H1 (cell line): Measurements from ENCODE around the gene TM9SF3. TPM values are rescaled to one million over a fixed set of nuclear protein-coding genes. Genes with fewer than 3 reads are reported as not detected.
A peak's percentile ranks its signal among the peaks of the same experiment; 100 is the strongest.

Experiments
- CTCF ChIA-PET: fragments of 300-600 bp; sonication (Branson Sonifier 250); formaldehyde crosslinking; loops from one replicate; lab custom pipeline; 2021; ENCODE audit not compliant: partially characterized antibody; lab: Charles Lee
- POLR2A ChIA-PET: fragments of 300-600 bp; sonication (Branson Sonifier 250); formaldehyde crosslinking; loops from one replicate; lab custom pipeline; 2021; ENCODE audit warnings: inconsistent platforms; ENCODE audit not compliant: partially characterized antibody; lab: Charles Lee
- DNase-seq, 2 experiments: peaks; one replicate each; pipeline versions ENCODE4 v3.0.0 to v3.0.0-alpha.2; 2010 to 2022; ENCODE audit warnings: low spot score in 2 of 2, low read depth in 1 of 2, mixed read lengths in 1 of 2
- FAIRE-seq: peaks from 2 replicates; lab custom pipeline; 2011; peaks lifted over from hg19 to GRCh38; lab: Jason Lieb, UNC
- H2AFZ ChIP-seq: 2 replicates; pipeline ENCODE4 v1.8.1; 2012; ENCODE audit warnings: low read length, inconsistent platforms
- H2AK5ac ChIP-seq: 2 replicates; pipeline ENCODE4 v1.6.1; 2013; ENCODE audit warnings: low read depth, low read length
- H2BK120ac ChIP-seq: replicated peaks from 2 replicates; pipeline ENCODE3; 2013; ENCODE audit warnings: low read depth, low read length, inconsistent platforms
- H2BK12ac ChIP-seq: 2 replicates; pipeline ENCODE4 v1.6.1; 2013; ENCODE audit warnings: low read depth, low read length
- H2BK15ac ChIP-seq: 2 replicates; pipeline ENCODE4 v1.6.1; 2013; ENCODE audit warnings: low read length
- H2BK20ac ChIP-seq: 2 replicates; pipeline ENCODE4 v1.6.1; 2013; ENCODE audit warnings: low read length
- H2BK5ac ChIP-seq: 2 replicates; pipeline ENCODE4 v1.6.1; 2013; ENCODE audit warnings: low read depth, low read length
- H3K14ac ChIP-seq: 2 replicates; pipeline ENCODE4 v1.6.1; 2013; ENCODE audit warnings: inconsistent platforms; ENCODE audit not compliant: insufficient read length
- H3K18ac ChIP-seq: 2 replicates; pipeline ENCODE4 v1.6.1; 2013; ENCODE audit warnings: low read length; ENCODE audit errors: extremely low read depth
- H3K23ac ChIP-seq: 2 replicates; pipeline ENCODE4 v1.6.1; 2013; ENCODE audit warnings: inconsistent platforms; ENCODE audit not compliant: insufficient read length
- H3K23me2 ChIP-seq: 2 replicates; pipeline ENCODE4 v1.6.1; 2013; ENCODE audit warnings: low read depth, low read length
- H3K27ac ChIP-seq: 2 replicates; pipeline ENCODE4 v1.6.1; 2011; ENCODE audit warnings: low read depth, low read length, inconsistent platforms
- H3K27me3 ChIP-seq, 4 experiments: replicated peaks in 1 of 4; 1 replicate in 1 of 4; 2 replicates in 3 of 4; pipeline versions ENCODE4 v1.6.1 to v1.8.1; 2011 to 2013; ENCODE audit warnings: low read length in 3 of 4, mild to moderate bottlenecking in 3 of 4, inconsistent platforms in 2 of 4, mixed read lengths in 2 of 4, moderate library complexity in 1 of 4; ENCODE audit not compliant: control insufficient read depth in 3 of 4, insufficient read depth in 3 of 4; ENCODE audit errors: extremely low read depth in 1 of 4
- H3K36me3 ChIP-seq, 4 experiments: 2 replicates each; pipeline versions ENCODE4 v1.6.1 to v1.8.1; 2011 to 2013; ENCODE audit warnings: mild to moderate bottlenecking in 4 of 4, low read length in 3 of 4, moderate library complexity in 2 of 4, control low read depth in 1 of 4, inconsistent platforms in 1 of 4; ENCODE audit not compliant: insufficient read depth in 4 of 4, control insufficient read depth in 2 of 4
- H3K4ac ChIP-seq: replicated peaks from 2 replicates; pipeline ENCODE3; 2013; ENCODE audit warnings: low read length, low read depth, mixed read lengths, inconsistent platforms; ENCODE audit not compliant: insufficient read length
- H3K4me1 ChIP-seq, 4 experiments: replicated peaks in 1 of 4; 1 replicate in 1 of 4; 2 replicates in 3 of 4; pipeline versions ENCODE4 v1.6.1 to v1.8.1; 2011 to 2013; ENCODE audit warnings: low read length in 3 of 4, inconsistent platforms in 2 of 4, mixed read lengths in 1 of 4; ENCODE audit not compliant: insufficient read depth in 4 of 4, control insufficient read depth in 3 of 4
- H3K4me2 ChIP-seq, 2 experiments: 2 replicates each; pipeline versions ENCODE4 v1.6.1 to v1.8.1; 2011 to 2013; ENCODE audit warnings: low read depth in 2 of 2, low read length in 2 of 2, control low read depth in 1 of 2, inconsistent platforms in 1 of 2, mild to moderate bottlenecking in 1 of 2; ENCODE audit not compliant: insufficient read depth in 1 of 2
- H3K4me3 ChIP-seq, 4 experiments: fragments of 200-600, 300-600 bp in 1 of 4; sonication (generic), shearing (Covaris generic), sonication (Bioruptor Twin) in 1 of 4; 2 replicates each; pipeline versions ENCODE4 v1.5.1 to v1.8.1; 2011 to 2016; ENCODE audit warnings: low read length in 4 of 4, low read depth in 3 of 4, control low read depth in 2 of 4, inconsistent platforms in 2 of 4, mild to moderate bottlenecking in 2 of 4, mixed read lengths in 1 of 4, moderate library complexity in 1 of 4; ENCODE audit not compliant: insufficient read depth in 2 of 4; ENCODE audit errors: extremely low read depth in 1 of 4
- H3K56ac ChIP-seq: replicated peaks from 2 replicates; pipeline ENCODE3; 2013; ENCODE audit warnings: low read depth, mild to moderate bottlenecking, mixed read lengths, low read length, inconsistent platforms; ENCODE audit not compliant: insufficient read length
- H3K79me1 ChIP-seq: 2 replicates; pipeline ENCODE4 v1.6.1; 2013; ENCODE audit warnings: low read depth, low read length, control low read depth
- H3K79me2 ChIP-seq, 2 experiments: 2 replicates each; pipeline versions ENCODE4 v1.6.1 to v1.8.1; 2012 to 2013; ENCODE audit warnings: low read length in 2 of 2, mild to moderate bottlenecking in 2 of 2, inconsistent platforms in 1 of 2; ENCODE audit not compliant: insufficient read depth in 2 of 2, control insufficient read depth in 1 of 2
- H3K9ac ChIP-seq, 4 experiments: replicated peaks in 1 of 4; 1 replicate in 1 of 4; 2 replicates in 3 of 4; pipeline versions ENCODE4 v1.6.1 to v1.8.1; 2011 to 2013; ENCODE audit warnings: low read depth in 3 of 4, low read length in 3 of 4, control low read depth in 2 of 4, mild to moderate bottlenecking in 2 of 4, moderate library complexity in 2 of 4, inconsistent platforms in 1 of 4; ENCODE audit errors: extremely low read depth in 1 of 4
- H3K9me3 ChIP-seq, 2 experiments: 2 replicates each; pipeline versions ENCODE4 v1.6.1 to v1.8.1; 2012 to 2013; ENCODE audit warnings: mild to moderate bottlenecking in 2 of 2, moderate library complexity in 2 of 2, control low read depth in 1 of 2, inconsistent platforms in 1 of 2, low read depth in 1 of 2, low read length in 1 of 2, mixed read lengths in 1 of 2; ENCODE audit not compliant: insufficient read depth in 2 of 2
- H4K20me1 ChIP-seq, 2 experiments: replicated peaks in 1 of 2; 2 replicates each; pipeline versions ENCODE3 to v1.8.1; 2011 to 2013; ENCODE audit warnings: inconsistent platforms in 2 of 2, low read length in 2 of 2, mild to moderate bottlenecking in 1 of 2; ENCODE audit not compliant: insufficient read depth in 2 of 2, control insufficient read depth in 1 of 2
- H4K5ac ChIP-seq: 2 replicates; pipeline ENCODE4 v1.6.1; 2013; ENCODE audit warnings: low read length, low read depth, mixed read lengths, inconsistent platforms; ENCODE audit not compliant: insufficient read length
- H4K8ac ChIP-seq: 2 replicates; pipeline ENCODE4 v1.8.0; 2013; ENCODE audit warnings: mild to moderate bottlenecking, moderate library complexity, low read length, inconsistent platforms; ENCODE audit not compliant: insufficient read depth; ENCODE audit errors: extremely low read depth
- H4K91ac ChIP-seq: replicated peaks from 2 replicates; pipeline ENCODE3; 2013; ENCODE audit warnings: low read length, mixed read lengths, inconsistent platforms; ENCODE audit not compliant: insufficient read length
- ASH2L ChIP-seq: fragments of 200-600, 300-600 bp; sonication (generic); IDR thresholded peaks from one replicate; pipeline ENCODE4 v1.7.1; 2017; ENCODE audit warnings: low read length
- EP300 ChIP-seq, 2 experiments: IDR thresholded peaks; 1 replicate in 1 of 2; 2 replicates in 1 of 2; pipeline ENCODE4 v1.6.1; 2011 to 2012; ENCODE audit warnings: low read depth in 2 of 2, low read length in 2 of 2, mild to moderate bottlenecking in 2 of 2, borderline replicate concordance in 1 of 2, inconsistent platforms in 1 of 2, moderate library complexity in 1 of 2
- JUND ChIP-seq: IDR thresholded peaks from 2 replicates; pipeline ENCODE4 v1.6.1; 2011; ENCODE audit warnings: mild to moderate bottlenecking, improper control_type of control experiment, low read length
- POLR2AphosphoS5 ChIP-seq: IDR thresholded peaks from 2 replicates; pipeline ENCODE4 v1.6.1; 2011; ENCODE audit warnings: low read depth, low read length
- RFX5 ChIP-seq: IDR thresholded peaks from 2 replicates; pipeline ENCODE4 v1.6.1; 2011; ENCODE audit warnings: low read depth, low read length, improper control_type of control experiment, borderline replicate concordance
- SP2 ChIP-seq: IDR thresholded peaks from 2 replicates; pipeline ENCODE4 v1.6.1; 2012; ENCODE audit warnings: mild to moderate bottlenecking, low read length, inconsistent platforms
- whole genome bisulfite sequencing, 2 experiments: shearing (Covaris generic) in 1 of 2; methylation state at CpG; one replicate each; pipeline versions ENCODE4 v1.1.6 to v1.1.7; 2013 to 2015; ENCODE audit warnings: low lambda C conversion rate in 2 of 2, mixed read lengths in 2 of 2, inconsistent platforms in 1 of 2, low coverage in 1 of 2, missing lambda C conversion rate in 1 of 2; ENCODE audit not compliant: insufficient replicate concordance in 2 of 2, insufficient coverage in 1 of 2, insufficient read length in 1 of 2; ENCODE audit errors: extremely low coverage in 1 of 2, missing lambda C conversion rate in 1 of 2; 5-methylcytosine and 5-hydroxymethylcytosine counted together
- polyA plus RNA-seq, 7 experiments: library from polyadenylated mRNA; depleted of rRNA in 3 of 7; stranded (reverse) in 5 of 7; unstranded in 2 of 7; fragments of >200 nt in 5 of 7; fragments of 200-250 nt in 2 of 7; gene quantifications; 1 replicate in 5 of 7; 2 replicates in 1 of 7; 4 replicates in 1 of 7; pipeline versions ENCODE4 v1.2.1 to v1.2.3, GENCODE V29; 2011 to 2013; ENCODE audit warnings: missing spikeins in 2 of 7, mixed read lengths in 2 of 7
- total RNA-seq: library from RNA; stranded (reverse); fragmentation: NEBNext Ultra II Directional; extraction: Animal tissue kit (Norgen Biotek cat#: 25700); gene quantifications from 2 replicates; pipeline ENCODE4 v1.2.1, GENCODE V29; 2021

Gene TM9SF3
- total and polyA plus RNA-seq, 2 of the 8 experiments (the other 6 are each of a cell fraction or from before 2014, with no cell fraction given) = 123 to 127 TPM

GRCh38 chr10:96516337-96516736 is 70.5 kb downstream of the TM9SF3 start:
- H2BK20ac ChIP-seq = no peak overlapping the region
- H2BK15ac ChIP-seq = no peak overlapping the region
- H3K23me2 ChIP-seq = peaks cover 15% of the 10 kb centered on the region
- H4K5ac ChIP-seq = no peak overlapping the region
- peaks cover 7 to 13% of the 10 kb centered on the region in 2 experiments for H4K20me1 ChIP-seq
- no peaks in the 10 kb centered on the region for H3K9me3 ChIP-seq
- peaks cover 10 to 19% (median 17%) of the 10 kb centered on the region in 4 experiments for H3K27me3 ChIP-seq
- H3K14ac ChIP-seq = no peak overlapping the region
- H2BK120ac ChIP-seq = no peak overlapping the region
- H3K79me2 ChIP-seq = no peaks in the 10 kb centered on the region
- WGBS, 2 experiments = 78% methylated on average over 2 of the region's 2 CpGs; no CpG with 5 or more reads in 1 of the 2 experiments
- no peaks in the 10 kb centered on the region for H3K79me1 ChIP-seq
- ChIA-PET POLR2A (interaction anchor here (1.1 to 1.7 kb wide), 4 partner anchors 10 to 121 kb away, joined by 3 read pairs; no protein-coding TSS in a partner anchor), CTCF (interaction anchor here (0.9 to 11.7 kb wide), 7 partner anchors 10 to 484 kb away, joined by 3 to 276 read pairs (median 5); no protein-coding TSS in a partner anchor)
- DNase-seq = no peak
- H3K4me1 ChIP-seq = peaks cover 5 to 10% (median 8%) of the 10 kb centered on the region in 4 experiments
- no peak overlapping the region for H3K4me3 ChIP-seq
- H3K18ac ChIP-seq = no peak overlapping the region
- peaks cover 0 to 5% (median 0%) of the 10 kb centered on the region in 4 experiments; a peak in 1 of 8 replicates for H3K36me3 ChIP-seq
- no peak overlapping the region for H4K91ac ChIP-seq
- no peak overlapping the region for H2BK5ac ChIP-seq
- no peak overlapping the region for H2AFZ ChIP-seq
- TF ChIP-seq JUND (no peak), ASH2L (no peak), RFX5 (no peak), SP2 (no peak), POLR2AphosphoS5 (peak; percentile 61; the same call in 1 of the 2 replicates), EP300 (IDR thresholded peaks at IDR 0.05; ENCODE audit: borderline replicate concordance in 1 of 2, low read depth in 2 of 2, low read length in 2 of 2) (no peak)
- no peak overlapping the region for H4K8ac ChIP-seq
- no peak overlapping the region for H2BK12ac ChIP-seq
- no peak overlapping the region for H3K9ac ChIP-seq
- H3K4ac ChIP-seq = no peak overlapping the region
- no peak overlapping the region for H3K4me2 ChIP-seq
- FAIRE-seq = no peak
- H3K56ac ChIP-seq = no peak overlapping the region
- H3K23ac ChIP-seq = no peak overlapping the region
- H2AK5ac ChIP-seq = no peak overlapping the region
- no peak overlapping the region for H3K27ac ChIP-seq
